Loucy (cell line): ENCODE results near the gene JPH3.

Experiments used
- H2AFZ ChIP-seq: fragments of 200-600 bp; sonication (generic); 2 replicates; pipeline ENCODE4 v1.6.0; 2016; ENCODE audit warnings: antibody characterized with exemption, mild to moderate bottlenecking, low read length, moderate library complexity
- H3F3A ChIP-seq: fragments of 200-600 bp; 2 replicates; pipeline ENCODE4 v1.6.0; 2016; ENCODE audit warnings: antibody characterized with exemption, low read depth, mild to moderate bottlenecking
- H3K27me3 ChIP-seq: fragments of 200-600 bp; sonication (generic); 2 replicates; pipeline ENCODE4 v1.6.1; 2014; ENCODE audit warnings: low read length, mild to moderate bottlenecking; ENCODE audit not compliant: insufficient read depth, poor library complexity, severe bottlenecking
- H3K36me3 ChIP-seq: fragments of 200-600 bp; sonication (generic); 2 replicates; pipeline ENCODE4 v1.6.1; 2016; ENCODE audit warnings: low read length; ENCODE audit not compliant: insufficient read depth
- H3K4me1 ChIP-seq: fragments of 200-600 bp; sonication (generic); 2 replicates; pipeline ENCODE4 v1.5.1; 2014; ENCODE audit warnings: low read length, mild to moderate bottlenecking; ENCODE audit not compliant: insufficient read depth, poor library complexity, severe bottlenecking
- H3K4me2 ChIP-seq: fragments of 200-600 bp; sonication (generic); 2 replicates; pipeline ENCODE4 v1.6.0; 2014; ENCODE audit warnings: antibody characterized with exemption, low read length, low read depth, mild to moderate bottlenecking; ENCODE audit not compliant: poor library complexity, severe bottlenecking
- H3K4me3 ChIP-seq: fragments of 200-600 bp; sonication (generic); 2 replicates; pipeline ENCODE4 v1.5.1; 2014; ENCODE audit warnings: low read length, mild to moderate bottlenecking, mixed read lengths; ENCODE audit not compliant: poor library complexity, severe bottlenecking
- H3K79me2 ChIP-seq: fragments of 200-600 bp; sonication (generic); 2 replicates; pipeline ENCODE4 v1.6.1; 2014; ENCODE audit warnings: low read length; ENCODE audit not compliant: insufficient read depth
- H3K9ac ChIP-seq: fragments of 200-600 bp; sonication (generic); 2 replicates; pipeline ENCODE4 v1.6.0; 2014; ENCODE audit warnings: mild to moderate bottlenecking, low read depth, low read length, moderate library complexity; ENCODE audit not compliant: poor library complexity, severe bottlenecking
- H3K9me2 ChIP-seq: fragments of 200-600 bp; sonication (generic); replicated peaks from 2 replicates; pipeline ENCODE4 v1.6.1; 2016; ENCODE audit warnings: low read depth, low read length, mixed read lengths
- H3K9me3 ChIP-seq: fragments of 200-600 bp; sonication (generic); 2 replicates; pipeline ENCODE4 v1.6.1; 2014; ENCODE audit warnings: mild to moderate bottlenecking, antibody characterized with exemption, low read length, low read depth; ENCODE audit not compliant: insufficient read depth
- H4K20me1 ChIP-seq: fragments of 200-600 bp; sonication (generic); 2 replicates; pipeline ENCODE4 v1.6.0; 2014; ENCODE audit warnings: antibody characterized with exemption, low read length, mild to moderate bottlenecking; ENCODE audit not compliant: insufficient read depth, poor library complexity, severe bottlenecking
- EZH2phosphoT487 ChIP-seq: fragments of 200-600 bp; IDR thresholded peaks from 2 replicates; pipeline ENCODE4 v1.6.1; 2018; ENCODE audit warnings: antibody characterized with exemption, mild to moderate bottlenecking, moderate library complexity, borderline replicate concordance
- TF ChIP-seq, protein P1 (sequence below): fragments of 200-600 bp; sonication (generic); conservative IDR thresholded peaks from 2 replicates; pipeline ENCODE4 v1.5.1; 2014; ENCODE audit warnings: mild to moderate bottlenecking, antibody characterized with exemption, low read length

JPH3 gene

DNA sequence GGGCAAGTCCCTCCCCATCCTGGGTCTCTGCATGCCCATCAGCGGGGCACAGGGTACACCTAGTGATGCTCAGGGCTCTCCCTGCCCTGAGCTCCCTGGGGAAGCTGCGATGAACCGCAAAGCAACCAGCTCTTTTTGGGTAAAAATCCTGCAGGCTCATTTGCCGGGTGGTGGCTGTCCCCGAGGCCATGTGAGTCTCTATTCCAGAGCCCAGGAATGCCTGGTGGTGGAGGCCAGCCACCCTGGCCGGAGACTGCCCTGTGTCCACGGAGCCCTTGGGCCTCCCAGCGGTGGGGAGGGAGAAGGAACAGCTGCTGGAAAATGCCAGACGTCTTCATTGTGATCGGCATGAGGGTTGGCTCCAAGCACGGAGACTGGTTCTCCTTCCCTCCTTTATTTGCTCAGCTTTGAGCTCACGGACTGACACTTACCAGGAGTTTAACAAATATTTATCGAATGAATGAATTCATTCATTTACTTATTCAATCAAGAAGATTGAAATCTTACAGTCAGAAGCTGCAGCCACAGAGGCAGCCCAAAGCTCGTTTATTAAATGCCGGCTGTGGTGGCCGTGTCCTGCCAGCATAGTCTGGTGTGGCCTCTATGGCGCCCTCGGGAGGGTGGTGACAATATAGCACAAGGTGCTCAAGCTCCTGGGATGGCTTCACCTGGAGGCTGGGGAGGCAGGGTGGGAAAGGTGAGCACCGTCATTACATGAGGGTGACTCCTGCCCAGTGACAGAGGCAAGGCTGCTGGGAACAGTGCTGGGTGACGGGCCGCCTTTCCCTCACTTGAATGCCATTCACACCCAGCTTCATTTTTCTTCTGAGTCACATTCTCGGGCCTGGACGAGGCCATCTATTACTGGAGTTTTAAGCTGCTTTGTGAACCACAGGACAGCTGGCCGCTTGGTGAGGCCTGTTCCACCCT is 31.1 kb upstream of the JPH3 start:
- H3K4me3 ChIP-seq, result no peak overlapping the region

GRCh38 chr16:87571868-87572244 is 30.5 kb upstream of the JPH3 start:
- Histone ChIP-seq H3K36me3 (no peaks in the 10 kb centered on the region), H3K4me3 (no peak overlapping the region), H3F3A (no peaks in the 10 kb centered on the region), H3K27me3 (no peaks in the 10 kb centered on the region), H4K20me1 (no peaks in the 10 kb centered on the region), H3K79me2 (no peaks in the 10 kb centered on the region), H2AFZ (no peak overlapping the region), H3K4me2 (no peak overlapping the region), H3K9me3 (no peaks in the 10 kb centered on the region), H3K9me2 (no peaks in the 10 kb centered on the region), H3K4me1 (no peaks in the 10 kb centered on the region), H3K9ac (no peak overlapping the region)
- TF ChIP-seq, protein P1, sequence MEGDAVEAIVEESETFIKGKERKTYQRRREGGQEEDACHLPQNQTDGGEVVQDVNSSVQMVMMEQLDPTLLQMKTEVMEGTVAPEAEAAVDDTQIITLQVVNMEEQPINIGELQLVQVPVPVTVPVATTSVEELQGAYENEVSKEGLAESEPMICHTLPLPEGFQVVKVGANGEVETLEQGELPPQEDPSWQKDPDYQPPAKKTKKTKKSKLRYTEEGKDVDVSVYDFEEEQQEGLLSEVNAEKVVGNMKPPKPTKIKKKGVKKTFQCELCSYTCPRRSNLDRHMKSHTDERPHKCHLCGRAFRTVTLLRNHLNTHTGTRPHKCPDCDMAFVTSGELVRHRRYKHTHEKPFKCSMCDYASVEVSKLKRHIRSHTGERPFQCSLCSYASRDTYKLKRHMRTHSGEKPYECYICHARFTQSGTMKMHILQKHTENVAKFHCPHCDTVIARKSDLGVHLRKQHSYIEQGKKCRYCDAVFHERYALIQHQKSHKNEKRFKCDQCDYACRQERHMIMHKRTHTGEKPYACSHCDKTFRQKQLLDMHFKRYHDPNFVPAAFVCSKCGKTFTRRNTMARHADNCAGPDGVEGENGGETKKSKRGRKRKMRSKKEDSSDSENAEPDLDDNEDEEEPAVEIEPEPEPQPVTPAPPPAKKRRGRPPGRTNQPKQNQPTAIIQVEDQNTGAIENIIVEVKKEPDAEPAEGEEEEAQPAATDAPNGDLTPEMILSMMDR, result no peak

More for the DNA sequence above, 31.1 kb upstream of the JPH3 start:
- no peak for TF ChIP-seq EZH2phosphoT487
- TF ChIP-seq, protein P1, result peak; percentile 41
- no peaks in the 10 kb centered on the region for H3F3A ChIP-seq
- no peak overlapping the region for H3K4me2 ChIP-seq
- H3K4me1 ChIP-seq, result no peaks in the 10 kb centered on the region
- no peak overlapping the region for H3K9ac ChIP-seq
- no peaks in the 10 kb centered on the region for H3K27me3 ChIP-seq
- H3K9me3 ChIP-seq, result no peaks in the 10 kb centered on the region
- no peaks in the 10 kb centered on the region for H3K9me2 ChIP-seq
- no peaks in the 10 kb centered on the region for H3K79me2 ChIP-seq
- H3K36me3 ChIP-seq, result no peaks in the 10 kb centered on the region
- H2AFZ ChIP-seq, result no peak overlapping the region
- no peaks in the 10 kb centered on the region for H4K20me1 ChIP-seq

- Histone ChIP-seq H4K20me1 (no peaks in the 10 kb centered on the region), H3K9ac (no peak overlapping the region), H3K79me2 (no peaks in the 10 kb centered on the region), H2AFZ (no peak overlapping the region), H3K4me3 (no peak overlapping the region), H3F3A (no peaks in the 10 kb centered on the region), H3K4me1 (no peaks in the 10 kb centered on the region), H3K9me3 (no peaks in the 10 kb centered on the region), H3K4me2 (no peak overlapping the region), H3K27me3 (no peaks in the 10 kb centered on the region), H3K9me2 (no peaks in the 10 kb centered on the region), H3K36me3 (no peaks in the 10 kb centered on the region)
- TF ChIP-seq, protein P1, result no peak
- TF ChIP-seq EZH2phosphoT487, result no peak
Observed at GRCh38 chr16:87572959-87573358, 29.3 kb upstream of the JPH3 start.
